HG03575 (cell line): ENCODE data around the gene CEACAM3.
"Not testable (repeated sequence)": the region's sequence is repeated elsewhere in the genome, so short reads cannot be mapped to it uniquely, and the experiment has no call there.

Source experiments
- ATAC-seq: cut with Tn5 transposase; IDR thresholded peaks from one replicate; pipeline ENCODE4 v1.9.1; 2021; ENCODE audit not compliant: unreplicated experiment, insufficient number of reproducible peaks, low FRiP score; ENCODE audit errors: extremely low read depth

CEACAM3 gene

GRCh38 chr19:41796362-41796761 is at the start of gene CEACAM3:
Gene CEACAM3, plus strand, starts transcription at chr19:41796587. Its CDS starts 91 bp downstream, at chr19:41796678.
- no peak for ATAC-seq

GRCh38 chr19:41746593-41747227 is 49.7 kb upstream of the CEACAM3 start:
- ATAC-seq = no peak

GRCh38 chr19:41748012-41748411 is 48.4 kb upstream of the CEACAM3 start:
- no peak for ATAC-seq

- not testable (repeated sequence) for ATAC-seq
These were observed 45.9 kb upstream of the CEACAM3 start for GRCh38 chr19:41750248-41751134.

GRCh38 chr19:41753159-41753558 is 43.2 kb upstream of the CEACAM3 start:
- no peak for ATAC-seq

- ATAC-seq = no peak
These were observed 42.4 kb upstream of the CEACAM3 start for GRCh38 chr19:41753936-41754529.

- ATAC-seq = no peak
These were observed 41.0 kb upstream of the CEACAM3 start, which contains the start of gene CEACAM6 for GRCh38 chr19:41755328-41755913. Gene CEACAM6, plus strand, starts transcription at chr19:41755530. Its CDS starts 109 bp downstream, at chr19:41755639.

GRCh38 chr19:41758846-41759245 is 37.5 kb upstream of the CEACAM3 start:
- ATAC-seq = no peak

DNA sequence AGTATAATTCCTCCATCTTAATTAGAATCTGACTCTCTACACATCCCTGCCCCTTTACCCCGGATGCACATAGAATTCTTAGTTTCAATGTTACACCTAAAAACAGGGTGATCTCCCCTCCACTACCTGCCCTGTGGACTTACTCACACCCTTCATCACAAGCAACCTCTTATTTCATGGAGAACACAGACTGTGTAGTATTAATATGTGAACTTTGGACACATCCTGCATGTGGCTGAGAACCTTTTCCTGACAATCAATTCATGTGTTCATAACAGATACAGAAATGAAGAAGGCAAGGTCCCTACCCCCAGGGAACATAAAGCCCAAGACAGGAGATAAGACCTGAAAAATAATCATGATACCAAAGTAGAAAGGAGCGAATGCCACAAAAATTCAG is 29.3 kb upstream of the CEACAM3 start:
- ATAC-seq = no peak

DNA sequence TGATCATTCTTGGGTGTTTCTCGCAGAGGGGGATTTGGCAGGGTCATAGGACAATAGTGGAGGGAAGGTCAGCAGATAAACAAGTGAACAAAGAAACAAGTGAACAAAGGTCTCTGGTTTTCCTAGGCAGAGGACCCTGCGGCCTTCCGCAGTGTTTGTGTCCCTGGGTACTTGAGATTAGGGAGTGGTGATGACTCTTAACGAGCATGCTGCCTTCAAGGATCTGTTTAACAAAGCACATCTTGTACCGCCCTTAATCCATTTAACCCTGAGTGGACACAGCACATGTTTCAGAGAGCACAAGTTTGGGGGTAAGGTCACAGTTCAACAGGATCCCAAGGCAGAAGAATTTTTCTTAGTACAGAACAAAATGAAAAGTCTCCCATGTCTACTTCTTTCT is 28.3 kb upstream of the CEACAM3 start:
- not testable (repeated sequence) for ATAC-seq

DNA sequence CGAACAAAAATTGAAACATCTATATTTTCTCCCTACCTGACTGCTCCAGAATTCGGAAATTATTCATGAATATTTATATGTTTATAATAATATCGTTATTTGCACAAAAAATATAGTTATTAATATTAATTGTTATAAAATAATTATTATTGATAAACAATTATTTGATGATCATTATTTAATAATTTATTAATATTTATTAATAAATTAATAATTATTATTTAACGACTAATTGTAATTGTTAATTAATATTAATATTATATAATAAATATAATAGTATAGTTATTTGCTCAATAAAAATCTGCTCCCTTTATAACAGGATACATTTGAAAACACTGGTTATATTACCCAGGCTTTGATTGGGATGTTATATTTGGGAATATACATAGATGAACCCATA is 26.8 kb upstream of the CEACAM3 start:
- ATAC-seq = no peak

DNA sequence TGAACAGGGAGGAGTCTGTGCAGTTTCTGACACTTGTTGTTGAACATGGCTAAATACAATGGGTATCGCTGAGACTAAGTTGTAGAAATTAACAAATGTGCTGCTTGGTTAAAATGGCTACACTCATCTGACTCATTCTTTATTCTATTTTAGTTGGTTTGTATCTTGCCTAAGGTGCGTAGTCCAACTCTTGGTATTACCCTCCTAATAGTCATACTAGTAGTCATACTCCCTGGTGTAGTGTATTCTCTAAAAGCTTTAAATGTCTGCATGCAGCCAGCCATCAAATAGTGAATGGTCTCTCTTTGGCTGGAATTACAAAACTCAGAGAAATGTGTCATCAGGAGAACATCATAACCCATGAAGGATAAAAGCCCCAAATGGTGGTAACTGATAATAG is 25.0 kb upstream of the CEACAM3 start:
- no peak for ATAC-seq

- ATAC-seq = no peak
These were observed 21.8 kb upstream of the CEACAM3 start for GRCh38 chr19:41774515-41774980.

DNA sequence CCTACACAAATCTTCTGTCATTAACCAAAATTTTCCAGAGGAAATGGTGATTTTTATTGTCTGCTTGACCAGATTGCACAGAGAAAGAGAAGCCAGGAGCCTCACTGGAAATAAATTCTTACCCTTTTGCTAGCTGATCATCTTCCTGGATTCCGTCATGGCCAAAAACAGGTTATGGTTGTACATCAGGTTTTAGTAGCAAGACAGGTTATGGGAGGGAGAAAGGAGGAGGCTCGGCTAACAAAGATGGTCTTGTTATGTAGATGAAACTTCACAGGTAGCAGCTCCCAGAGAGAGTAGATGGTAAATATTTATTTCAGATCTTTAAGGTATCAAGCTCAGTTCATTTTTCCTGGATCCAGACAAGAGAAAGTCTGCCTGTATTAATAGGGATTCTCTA is 19.7 kb upstream of the CEACAM3 start:
- no peak for ATAC-seq

DNA sequence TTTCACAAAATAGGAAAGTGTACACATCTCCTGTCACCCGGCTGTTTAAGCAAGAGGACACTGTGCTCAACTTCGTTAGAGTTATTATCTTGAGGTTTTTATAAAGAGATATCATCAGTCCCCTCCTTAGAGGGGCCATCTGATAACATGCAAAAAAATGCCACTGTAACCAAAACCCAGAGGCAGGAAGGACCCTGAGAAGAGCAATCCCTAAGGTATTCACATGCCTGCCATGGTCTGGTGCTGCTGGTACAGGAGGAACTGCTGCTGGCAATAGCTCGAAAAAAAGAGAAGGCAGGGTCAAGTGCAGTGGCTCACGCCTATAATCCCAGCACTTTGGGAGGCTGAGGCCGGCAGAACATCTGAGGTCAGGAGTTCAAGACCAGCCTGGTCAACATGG is 12.8 kb upstream of the CEACAM3 start:
- no peak for ATAC-seq

DNA sequence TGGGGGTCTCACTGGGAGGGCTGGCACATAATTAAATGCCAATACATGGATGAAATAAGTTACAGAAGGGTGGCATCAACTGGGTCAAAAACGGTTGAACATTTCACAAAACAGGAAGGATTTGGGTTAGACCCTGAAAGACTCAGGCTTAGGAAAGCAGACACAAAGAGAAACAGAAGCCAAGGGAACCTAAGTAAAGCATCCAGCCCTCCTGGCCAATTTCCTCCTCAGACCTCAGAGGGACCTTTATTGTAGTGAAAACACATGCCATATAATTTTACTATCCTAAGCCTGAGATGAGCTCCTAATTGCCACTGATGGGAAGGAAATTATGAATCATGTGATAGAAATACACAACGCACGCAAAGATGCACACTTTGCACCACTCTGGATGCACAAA is 12.1 kb upstream of the CEACAM3 start:
- ATAC-seq = no peak

DNA sequence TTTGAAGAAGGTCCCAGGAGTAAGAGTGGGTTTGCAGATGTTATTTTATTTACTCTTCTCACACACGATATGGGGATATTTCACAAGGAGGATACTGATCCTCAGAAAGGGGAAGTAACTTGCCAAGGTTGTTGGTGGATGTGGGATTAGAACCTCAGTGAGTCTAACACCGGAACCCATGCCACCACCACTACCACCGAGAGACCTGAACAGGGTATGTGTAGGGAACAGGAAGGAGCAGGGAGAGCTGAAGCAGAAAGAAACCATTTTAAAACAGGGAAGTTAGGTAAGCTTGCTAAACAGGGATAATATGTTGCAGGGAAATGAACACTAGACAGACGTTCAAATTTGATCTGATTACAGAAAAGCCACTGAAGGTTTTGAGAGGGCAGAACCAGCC is 11.6 kb upstream of the CEACAM3 start:
- no peak for ATAC-seq

DNA sequence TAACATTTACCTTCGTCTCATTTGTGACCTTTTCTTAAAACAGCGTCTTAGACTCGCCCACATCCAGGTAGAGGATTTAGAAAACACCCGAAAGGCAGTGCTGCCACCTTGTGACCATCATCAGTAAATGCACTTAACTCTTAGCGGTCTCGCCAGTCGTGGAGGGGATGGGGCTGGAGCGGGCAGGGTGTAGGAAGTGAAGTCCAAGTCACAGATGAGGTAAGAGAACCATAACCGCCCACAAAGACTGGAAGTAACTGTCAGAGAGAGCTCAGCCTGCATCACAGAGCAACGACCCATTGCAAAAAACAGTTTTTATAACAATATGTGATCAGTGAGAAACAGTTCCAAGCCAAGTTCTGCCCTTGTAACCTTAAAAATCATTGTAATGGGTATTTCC is 10.7 kb upstream of the CEACAM3 start:
- no peak for ATAC-seq

- no peak for ATAC-seq
These were observed 9.3 kb upstream of the CEACAM3 start for GRCh38 chr19:41787055-41787454.
